Smooth muscle cell (in vitro differentiated cells): ENCODE measurements around the gene RASSF1. TPM values are rescaled to one million over a fixed set of nuclear protein-coding genes. Genes with fewer than 3 reads are reported as not detected.

Experiments used
- DNase-seq: peaks from one replicate; lab custom pipeline; 2025; ENCODE audit not compliant: unreplicated experiment; lab: John Stamatoyannopoulos, UW
- H2AFZ ChIP-seq: fragments of 200-600 bp; sonication (generic); 2 replicates; pipeline ENCODE4 v1.6.0; 2016; ENCODE audit warnings: antibody characterized with exemption, low read depth, mild to moderate bottlenecking
- H3F3A ChIP-seq: fragments of 200-600 bp; sonication (generic); 2 replicates; pipeline ENCODE4 v1.6.0; 2017; ENCODE audit warnings: antibody characterized with exemption, low read depth
- H3K27ac ChIP-seq: fragments of 200-600 bp; sonication (generic); 2 replicates; pipeline ENCODE4 v1.5.1; 2016; ENCODE audit warnings: low read depth, mild to moderate bottlenecking
- H3K27me3 ChIP-seq: fragments of 200-600 bp; sonication (generic); 2 replicates; pipeline ENCODE4 v1.6.1; 2016; ENCODE audit warnings: low read depth, mild to moderate bottlenecking
- H3K36me3 ChIP-seq: fragments of 200-600 bp; sonication (generic); 2 replicates; pipeline ENCODE4 v1.5.1; 2016; ENCODE audit warnings: low read depth
- H3K4me1 ChIP-seq: fragments of 200-600 bp; sonication (generic); 2 replicates; pipeline ENCODE4 v1.5.1; 2016; ENCODE audit warnings: low read depth
- H3K4me2 ChIP-seq: fragments of 200-600 bp; sonication (generic); 2 replicates; pipeline ENCODE4 v1.6.0; 2016; ENCODE audit warnings: mild to moderate bottlenecking
- H3K4me3 ChIP-seq: fragments of 200-600 bp; sonication (generic); 2 replicates; pipeline ENCODE4 v1.5.1; 2016; ENCODE audit warnings: mild to moderate bottlenecking
- H3K79me2 ChIP-seq: fragments of 200-600 bp; sonication (generic); 2 replicates; pipeline ENCODE4 v1.6.0; 2016; ENCODE audit warnings: low read depth, mild to moderate bottlenecking
- H3K9ac ChIP-seq: fragments of 200-600 bp; sonication (generic); 2 replicates; pipeline ENCODE4 v1.6.0; 2016; ENCODE audit warnings: low read depth
- H3K9me3 ChIP-seq: fragments of 200-600 bp; sonication (generic); replicated peaks from 2 replicates; pipeline ENCODE4 v1.5.1; 2016; ENCODE audit warnings: low read depth
- H4K20me1 ChIP-seq: fragments of 200-600 bp; sonication (generic); 2 replicates; pipeline ENCODE4 v1.6.0; 2016; ENCODE audit warnings: low read depth
- CTCF ChIP-seq: fragments of 200-600 bp; sonication (generic); IDR thresholded peaks from 2 replicates; pipeline ENCODE4 v1.5.1; 2017; ENCODE audit warnings: borderline replicate concordance, mild to moderate bottlenecking, antibody characterized with exemption; ENCODE audit not compliant: insufficient read depth, poor library complexity, severe bottlenecking
- WGBS: methylation state at CpG from one replicate; pipeline ENCODE4 v1.1.7; 2016; ENCODE audit warnings: low lambda C conversion rate; 5-methylcytosine and 5-hydroxymethylcytosine counted together
- polyA plus RNA-seq: library from polyadenylated mRNA; unstranded; fragments of >200 nt; fragmentation: Nextera tagmentation; extraction: Ambion mirVana; gene quantifications from 2 replicates; pipeline ENCODE4 v1.2.1, GENCODE V29; 2016
- total RNA-seq: library from RNA; depleted of rRNA; stranded (reverse); fragments of >200 nt; gene quantifications from 2 replicates; pipeline ENCODE4 v1.2.3, GENCODE V29; 2014

RASSF1 gene
- total and polyA plus RNA-seq, 2 experiments from 2014 or later: 27.6 to 58.5 TPM

GRCh38 chr3:50381383-50381782 is 40.7 kb upstream of the RASSF1 start:
- no peak overlapping the region for H3K4me2 ChIP-seq
- 90% methylated on average over 3 of the region's 4 CpGs for WGBS
- H3F3A ChIP-seq: no peaks in the 10 kb centered on the region
- no peaks in the 10 kb centered on the region for H3K79me2 ChIP-seq
- DNase-seq: no peak
- no peaks in the 10 kb centered on the region for H3K4me1 ChIP-seq
- no peak overlapping the region for H3K4me3 ChIP-seq
- no peak overlapping the region for H2AFZ ChIP-seq
- TF ChIP-seq CTCF: no peak
- H3K27ac ChIP-seq: no peak overlapping the region
- no peaks in the 10 kb centered on the region for H3K27me3 ChIP-seq
- H3K9ac ChIP-seq: no peak overlapping the region
- no peaks in the 10 kb centered on the region for H4K20me1 ChIP-seq
- H3K36me3 ChIP-seq: no peaks in the 10 kb centered on the region
- no peaks in the 10 kb centered on the region for H3K9me3 ChIP-seq

- Histone ChIP-seq H3K4me2 (no peak overlapping the region), H3K79me2 (no peaks in the 10 kb centered on the region), H3K27ac (no peak overlapping the region), H3K9ac (no peak overlapping the region), H4K20me1 (no peaks in the 10 kb centered on the region), H3K36me3 (no peaks in the 10 kb centered on the region), H2AFZ (no peak overlapping the region), H3F3A (no peaks in the 10 kb centered on the region), H3K27me3 (no peaks in the 10 kb centered on the region), H3K4me3 (no peak overlapping the region), H3K4me1 (no peaks in the 10 kb centered on the region), H3K9me3 (no peaks in the 10 kb centered on the region)
- 95% methylated on average over 17 of the region's 17 CpGs for WGBS
- no peak for DNase-seq
- TF ChIP-seq CTCF: no peak
Measured at GRCh38 chr3:50380405-50381085, 39.9 kb upstream of the RASSF1 start.

GRCh38 chr3:50378757-50379156 is 38.1 kb upstream of the RASSF1 start:
- no peak overlapping the region for H2AFZ ChIP-seq
- no peak overlapping the region for H3K4me2 ChIP-seq
- DNase-seq: no peak
- H3K4me3 ChIP-seq: no peak overlapping the region
- H3K4me1 ChIP-seq: no peaks in the 10 kb centered on the region
- no peak overlapping the region for H3K27ac ChIP-seq
- no peaks in the 10 kb centered on the region for H3K9me3 ChIP-seq
- no peaks in the 10 kb centered on the region for H3K36me3 ChIP-seq
- H3K9ac ChIP-seq: no peak overlapping the region
- H3F3A ChIP-seq: no peaks in the 10 kb centered on the region
- 90% methylated on average over 17 of the region's 17 CpGs for WGBS
- H4K20me1 ChIP-seq: no peaks in the 10 kb centered on the region
- no peaks in the 10 kb centered on the region for H3K27me3 ChIP-seq
- TF ChIP-seq CTCF: no peak
- H3K79me2 ChIP-seq: no peaks in the 10 kb centered on the region

- H3K27me3 ChIP-seq: no peaks in the 10 kb centered on the region
- no peak for DNase-seq
- H3K4me1 ChIP-seq: no peaks in the 10 kb centered on the region
- H3K36me3 ChIP-seq: no peaks in the 10 kb centered on the region
- WGBS: 76% methylated on average over 6 of the region's 6 CpGs
- H3K9ac ChIP-seq: no peak overlapping the region
- H3K4me3 ChIP-seq: no peak overlapping the region
- H3K4me2 ChIP-seq: no peak overlapping the region
- H3K79me2 ChIP-seq: no peaks in the 10 kb centered on the region
- TF ChIP-seq CTCF: no peak
- no peak overlapping the region for H3K27ac ChIP-seq
- no peaks in the 10 kb centered on the region for H4K20me1 ChIP-seq
- H2AFZ ChIP-seq: no peak overlapping the region
- H3F3A ChIP-seq: no peaks in the 10 kb centered on the region
- no peaks in the 10 kb centered on the region for H3K9me3 ChIP-seq
Measured at GRCh38 chr3:50378024-50378423, 37.4 kb upstream of the RASSF1 start.
